Activated CD4-positive, alpha-beta T cell treated with anti-CD3 and anti-CD28 coated beads, Interleukin-2, amount 50 U/mL, for 16 hours (primary cell): Measurements from ENCODE around the gene TESMIN.

Experiments
- DNase-seq: peaks from one replicate; pipeline ENCODE4 v3.0.0-alpha.2; 2020

Gene TESMIN

DNA sequence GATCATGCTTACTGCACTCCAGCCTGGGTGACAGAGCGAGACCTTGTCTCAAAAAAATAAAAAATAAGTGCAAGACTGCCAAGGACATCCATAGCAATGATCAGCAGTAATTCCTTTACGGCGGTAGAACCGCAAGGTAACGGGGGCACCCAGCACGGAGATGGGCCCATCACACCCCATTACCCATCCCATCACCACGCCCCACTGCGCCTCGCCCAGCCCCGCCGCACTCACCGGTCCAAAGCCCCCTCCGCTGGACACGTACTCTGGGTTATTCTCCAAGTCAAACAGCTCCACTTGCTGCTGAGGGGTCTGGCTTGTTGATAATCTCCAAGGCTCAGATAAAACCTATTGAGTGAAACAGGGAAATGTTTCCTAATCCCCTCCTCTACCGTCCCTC lies 8.7 kb upstream of the TESMIN start:
- DNase-seq = no peak

GRCh38 chr11:68757711-68758110 lies 6.4 kb upstream of the TESMIN start:
- no peak for DNase-seq

DNA sequence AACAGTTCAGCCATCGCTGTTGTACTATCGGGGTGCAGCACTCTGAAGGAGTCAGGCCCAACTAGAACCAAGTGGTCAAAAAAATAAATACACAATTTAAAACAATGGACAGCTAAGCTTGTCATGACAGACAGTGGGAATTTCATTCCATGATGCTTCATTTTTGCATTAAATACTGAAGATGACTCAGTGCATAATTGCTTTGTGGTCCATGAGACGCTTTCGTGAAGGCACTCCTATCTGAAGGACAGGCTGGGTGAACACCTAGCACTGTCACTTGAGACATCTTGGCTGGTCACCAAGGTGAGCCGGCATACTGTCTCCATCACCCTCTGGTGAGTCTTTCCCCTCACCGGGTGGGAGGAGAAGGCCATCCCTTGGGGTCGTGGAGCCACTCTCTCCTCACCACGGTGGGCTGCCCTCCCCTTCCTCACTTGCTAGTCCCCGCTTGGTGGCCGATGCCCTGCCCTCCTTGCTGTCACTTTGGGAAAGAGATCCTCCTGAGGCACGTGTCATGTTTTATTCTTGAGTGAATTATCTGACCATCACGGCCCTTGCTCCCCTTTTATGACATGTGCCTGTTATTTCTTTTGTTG lies 4.9 kb upstream of the TESMIN start:
- no peak for DNase-seq

GRCh38 chr11:68753300-68753699 lies 2.0 kb upstream of the TESMIN start:
- DNase-seq = no peak

- no peak for DNase-seq
These were observed 355 bp downstream of the TESMIN start for GRCh38 chr11:68751004-68751325.

DNA sequence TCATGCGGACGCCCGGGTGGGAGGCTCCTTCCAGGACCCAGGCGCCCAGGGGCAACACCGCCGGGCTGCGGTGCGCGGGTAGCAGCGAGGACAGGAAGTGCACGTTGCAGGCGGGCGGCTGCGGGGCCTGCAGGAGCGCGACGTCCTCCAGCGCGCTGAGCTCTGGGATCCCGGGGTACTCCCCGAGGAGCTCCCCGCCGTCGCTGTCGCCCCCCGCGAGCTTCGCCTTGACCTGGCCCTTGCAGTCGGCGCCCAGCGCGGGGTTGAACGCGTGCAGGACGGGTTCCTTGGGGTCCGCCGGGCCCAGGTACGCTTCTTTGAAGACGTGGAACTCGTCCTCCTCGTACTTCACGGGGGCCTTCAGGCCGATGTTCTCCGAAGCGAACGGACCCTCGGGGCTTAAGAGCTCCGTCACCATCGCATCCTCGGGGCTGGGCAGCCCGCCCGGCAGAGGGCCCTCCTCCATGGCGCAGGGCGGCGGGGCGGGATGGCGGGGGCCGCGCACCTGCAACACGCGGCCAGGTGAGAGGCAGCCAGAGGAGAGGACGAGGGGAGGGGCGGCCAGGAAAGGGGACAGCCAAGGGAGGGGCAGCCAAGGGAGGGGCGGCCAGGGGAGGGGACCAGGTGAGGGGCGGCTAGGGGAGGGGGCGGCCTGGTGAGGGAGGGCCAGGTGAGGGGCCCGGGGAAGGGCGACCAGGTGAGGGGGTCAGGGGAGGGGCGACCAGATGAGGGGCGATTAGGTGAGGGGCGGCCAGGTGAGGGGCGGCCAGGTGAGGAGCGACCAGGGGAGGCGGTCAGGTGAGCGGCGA lies 921 bp downstream of the TESMIN start:
- DNase-seq = no peak

DNA sequence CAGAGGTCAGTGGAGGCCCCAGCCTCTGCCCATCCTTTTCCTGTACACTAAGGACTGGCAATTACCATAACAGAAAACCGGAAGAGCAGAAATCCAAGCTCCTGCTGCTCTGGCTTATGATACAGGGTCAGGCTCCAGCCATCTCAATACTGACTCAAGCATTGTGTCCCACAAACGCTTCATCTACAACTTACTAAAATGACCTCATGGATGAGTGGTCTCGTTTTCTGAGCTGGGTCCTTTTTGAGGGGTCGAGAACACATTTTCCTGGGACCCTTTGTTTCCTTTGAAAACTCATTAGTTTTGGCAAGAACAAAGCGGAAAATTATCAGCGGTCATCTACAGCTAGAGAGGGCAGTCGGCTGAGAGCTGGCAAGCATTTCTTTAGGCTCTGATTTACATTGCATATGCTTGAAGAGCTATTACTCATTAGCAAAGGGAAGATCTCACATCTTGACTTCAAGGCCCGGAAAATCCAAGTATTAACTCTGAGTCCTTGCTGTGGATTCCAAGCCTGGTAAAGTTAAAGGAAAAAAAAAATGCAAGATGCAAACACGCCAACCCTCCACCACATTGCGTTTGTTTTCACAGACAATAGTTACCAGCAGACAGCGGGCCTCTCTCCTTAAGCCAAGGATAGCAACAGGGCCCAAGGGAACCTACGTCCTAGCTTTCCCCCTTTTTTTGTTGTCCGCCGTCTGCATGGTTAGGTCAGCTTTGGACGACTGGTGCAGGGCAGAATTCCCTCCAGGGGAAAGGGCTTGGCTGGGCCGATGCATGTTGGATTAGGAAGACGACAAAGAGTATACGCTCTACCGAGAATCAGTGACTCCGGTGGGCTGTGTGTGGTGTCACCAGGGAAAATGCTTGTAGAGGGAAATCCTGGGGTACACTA lies 1.8 kb downstream of the TESMIN start:
- no peak for DNase-seq

DNA sequence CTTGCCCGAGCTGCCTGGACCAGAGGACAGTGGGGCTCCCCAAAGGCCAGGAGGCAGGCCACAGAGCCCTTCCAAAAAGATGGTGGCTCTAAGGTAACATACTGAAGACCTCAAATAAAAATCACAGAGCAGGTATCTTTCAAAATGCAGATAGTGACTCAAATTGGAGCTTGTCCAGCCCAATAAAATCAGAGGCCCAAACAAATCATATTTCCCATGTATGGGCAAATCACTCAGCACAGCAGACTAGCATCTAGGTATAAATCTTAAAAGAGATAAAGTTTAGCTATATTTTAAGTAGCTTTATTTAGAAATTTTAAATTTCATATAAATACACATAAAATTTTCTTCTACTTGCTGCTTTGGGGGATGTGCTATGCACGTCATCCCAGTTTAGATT lies 3.3 kb downstream of the TESMIN start:
- no peak for DNase-seq

DNA sequence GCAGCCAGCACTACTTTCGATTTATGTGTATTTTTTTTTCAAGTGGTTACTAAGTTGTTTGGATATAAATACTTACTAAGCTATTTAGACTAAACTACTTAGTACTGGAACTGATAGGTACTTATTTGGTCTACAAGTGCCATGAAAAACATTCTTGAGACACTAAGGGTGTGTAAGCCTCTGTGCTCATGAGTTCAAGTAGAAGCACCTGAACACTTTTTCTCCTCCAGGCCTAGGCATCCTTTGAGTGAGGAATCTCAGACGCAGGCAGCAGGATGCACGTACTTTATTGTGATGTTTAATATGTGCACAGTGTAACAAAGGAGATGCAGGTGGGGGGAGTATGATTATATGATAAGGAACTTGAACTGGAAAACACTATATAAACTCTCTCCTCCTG lies 7.8 kb downstream of the TESMIN start:
- no peak for DNase-seq

- DNase-seq = no peak
These were observed 9.9 kb downstream of the TESMIN start for GRCh38 chr11:68741463-68741862.

DNA sequence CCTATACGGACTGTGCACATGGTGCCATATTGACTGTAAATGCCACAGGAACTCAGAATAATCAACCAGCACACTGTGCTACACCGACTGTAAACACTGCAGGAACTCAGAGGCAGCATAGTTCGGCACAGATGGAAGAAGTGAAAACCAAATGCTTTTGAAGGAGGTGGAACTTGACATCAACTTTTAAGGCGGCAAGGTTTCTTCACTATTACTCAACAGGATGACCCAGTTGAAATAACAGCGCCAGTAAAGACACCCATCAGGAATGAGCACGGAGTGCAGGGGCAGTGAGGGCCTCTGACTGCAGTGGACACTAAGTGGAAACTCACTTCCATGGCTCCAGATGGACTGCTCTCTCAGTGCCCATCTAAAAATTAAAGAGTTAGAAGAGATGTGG lies 15.7 kb downstream of the TESMIN start:
- no peak for DNase-seq

DNA sequence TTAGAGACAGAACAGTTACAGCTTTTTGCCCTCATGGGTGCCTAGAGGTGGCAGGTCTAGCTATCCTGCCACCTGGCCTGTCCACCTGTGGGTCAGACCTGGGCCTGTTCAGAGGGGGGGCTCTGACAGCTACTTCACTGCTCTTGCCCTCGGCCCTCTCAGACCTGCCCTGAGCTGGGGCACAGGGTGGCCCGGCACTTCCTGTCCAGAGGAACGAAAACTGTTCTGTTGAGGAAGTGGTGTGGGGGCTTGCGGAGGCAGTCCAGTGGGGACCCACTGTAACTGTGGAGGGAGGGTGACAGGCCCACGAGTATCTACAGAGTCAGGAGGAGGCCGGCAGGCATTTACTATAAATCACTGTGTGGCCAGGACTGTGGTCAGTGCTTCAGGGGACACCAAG lies 16.2 kb downstream of the TESMIN start:
- DNase-seq = no peak

GRCh38 chr11:68734111-68734510 lies 17.2 kb downstream of the TESMIN start:
- no peak for DNase-seq

DNA sequence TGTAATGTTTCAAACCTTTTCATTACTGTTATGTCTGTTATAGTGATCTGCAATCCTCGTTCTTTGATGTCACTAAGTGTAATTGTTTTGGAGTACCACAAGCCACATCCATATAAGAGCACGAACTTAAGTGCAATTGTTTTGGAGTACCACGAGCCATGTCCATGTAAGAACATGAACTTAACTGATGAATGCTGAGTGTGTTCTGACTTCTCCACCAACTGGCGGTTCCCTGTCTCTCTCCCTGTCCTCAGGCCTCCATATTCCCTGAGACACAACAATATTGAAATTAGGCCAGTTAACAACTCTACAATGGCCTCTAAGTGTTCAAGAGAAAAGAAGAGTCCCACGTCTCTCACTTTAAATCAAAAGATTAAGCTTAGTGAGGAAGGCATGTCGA lies 23.5 kb downstream of the TESMIN start:
- DNase-seq = no peak

- no peak for DNase-seq
These were observed 27.0 kb downstream of the TESMIN start for GRCh38 chr11:68724293-68724692.

- no peak for DNase-seq
These were observed 29.2 kb downstream of the TESMIN start for GRCh38 chr11:68722143-68722542.

DNA sequence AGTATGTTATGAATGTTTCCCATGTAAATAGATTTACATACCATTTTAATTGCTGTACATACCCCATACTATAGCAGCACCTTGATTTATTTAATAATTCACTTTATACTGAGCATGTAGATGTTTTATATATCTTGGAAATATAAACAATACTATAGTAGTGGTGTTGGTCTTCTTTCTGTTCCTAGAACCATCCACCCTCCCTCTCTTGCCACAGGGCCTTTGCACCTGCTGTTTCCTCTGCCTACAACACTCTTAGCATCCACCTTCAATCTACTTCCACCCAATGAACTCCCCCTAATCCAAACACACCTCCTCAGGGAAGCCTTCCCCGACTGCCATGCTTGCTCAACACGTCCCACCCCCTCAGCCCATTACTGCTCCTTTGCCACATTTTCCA lies 30.2 kb downstream of the TESMIN start:
- DNase-seq = no peak

GRCh38 chr11:68715456-68716122 lies 35.7 kb downstream of the TESMIN start:
- no peak for DNase-seq

DNA sequence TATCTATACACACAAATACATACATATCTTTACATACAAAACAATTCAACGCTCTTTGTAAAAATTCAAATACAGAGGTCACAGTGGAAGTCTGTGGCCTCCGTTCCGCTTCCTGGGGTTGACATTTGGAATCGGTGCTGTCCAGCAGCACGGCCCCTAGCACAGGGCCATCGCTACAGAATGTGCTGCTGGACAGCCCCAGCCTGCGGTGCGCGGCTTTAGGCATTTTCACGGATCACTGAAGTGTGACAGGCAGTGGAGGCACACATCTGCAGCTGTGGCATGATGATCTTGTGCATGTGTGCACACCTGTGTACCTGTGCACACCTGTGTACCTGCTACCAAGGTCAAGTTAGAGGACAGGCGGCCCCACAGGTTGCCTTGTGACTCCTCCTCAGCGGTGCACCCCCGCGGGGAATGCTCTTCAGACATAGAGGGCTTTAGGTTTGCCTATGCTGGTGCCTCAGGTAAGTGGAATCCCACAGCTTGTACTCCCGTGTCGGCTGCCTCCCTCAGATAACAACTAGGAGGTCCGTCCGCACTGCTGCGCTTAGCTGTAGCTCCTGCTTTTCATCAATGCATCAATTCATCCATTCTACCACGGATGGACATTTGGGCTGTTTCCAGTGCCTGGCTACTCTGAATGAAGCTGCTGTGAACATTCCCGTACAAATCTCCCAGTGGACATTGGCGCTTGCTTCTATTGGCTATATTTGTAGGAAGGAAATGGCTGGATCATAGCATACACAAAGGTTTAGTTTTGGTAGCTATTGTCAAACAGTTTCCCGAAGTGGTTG lies 37.1 kb downstream of the TESMIN start:
- DNase-seq = no peak

GRCh38 chr11:68711114-68711513 lies 40.2 kb downstream of the TESMIN start:
- no peak for DNase-seq

DNA sequence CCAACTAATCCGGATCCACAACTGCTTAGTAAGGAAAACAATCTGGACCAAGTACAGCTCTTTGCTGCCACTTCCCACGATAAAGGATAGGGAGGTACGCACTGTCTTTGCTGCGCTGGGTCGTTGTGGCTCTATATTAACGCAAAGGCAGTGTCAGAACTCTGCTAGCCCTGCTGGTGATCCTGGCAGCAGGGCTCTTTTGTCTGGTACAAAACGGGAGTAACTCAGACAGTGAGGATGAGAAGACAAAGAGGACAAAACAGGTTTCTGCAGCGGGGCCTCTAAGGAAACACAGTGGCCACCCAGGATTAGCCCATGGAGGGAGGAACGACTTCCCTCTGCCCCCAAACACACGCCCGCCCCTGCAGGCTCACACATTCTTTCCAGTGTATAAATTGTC lies 40.9 kb downstream of the TESMIN start:
- no peak for DNase-seq

- no peak for DNase-seq
These were observed 42.3 kb downstream of the TESMIN start for GRCh38 chr11:68709062-68709461.

GRCh38 chr11:68707527-68707926 lies 43.8 kb downstream of the TESMIN start:
- DNase-seq = no peak
